K562 (cell line): ENCODE data around the gene CDK1. TPM values are rescaled to one million over a fixed set of nuclear protein-coding genes. Genes with fewer than 3 reads are reported as not detected.

Experiments used
- ATAC-seq: fragments of 200-7000 bp; cut with Tn5 transposase; 3 replicates; pipeline ENCODE4 v1.9.1; 2020; ENCODE audit warnings: moderate library complexity
- BruUV-seq: library from RNA; stranded (reverse); fragments of 400-500 nt; replicated peaks from 2 replicates; lab custom pipeline; 2021; lab: Mats Ljungman, UMichigan
- CTCF ChIA-PET: fragments of 300-600 bp; formaldehyde crosslinking; extraction: SDS; loops from one replicate; lab custom pipeline; 2021; ENCODE audit warnings: low intra/inter-chr PET ratio; lab: Yijun Ruan, JAX
- POLR2A ChIA-PET: fragments of 300-600, 350-650 bp; sonication (Branson Sonifier 250); formaldehyde crosslinking; extraction: SDS; loops from one replicate; lab custom pipeline; 2021; ENCODE audit warnings: antibody characterized with exemption, inconsistent platforms; lab: Yijun Ruan, JAX
- DNase-seq, 4 experiments: peaks; one replicate each; pipeline versions ENCODE4 v3.0.0 to v3.0.0-alpha.2; 2011 to 2018; ENCODE audit warnings: low spot score in 3 of 4, mixed read lengths in 3 of 4; ENCODE audit errors: extremely low read depth in 1 of 4
- FAIRE-seq: peaks from 2 replicates; lab custom pipeline; 2011; peaks lifted over from hg19 to GRCh38; lab: Jason Lieb, UNC
- H2AFZ ChIP-seq: 2 replicates; pipeline ENCODE4 v1.6.0; 2011; ENCODE audit warnings: low read depth, low read length, control low read depth, inconsistent platforms
- H3K27ac ChIP-seq: fragments of 200-600 bp; 3 replicates; pipeline ENCODE4 v1.8.0; 2011; ENCODE audit warnings: low read depth, mild to moderate bottlenecking, control low read depth, inconsistent platforms, low read length, moderate library complexity, mixed read lengths; ENCODE audit errors: extremely low read depth
- H3K27me3 ChIP-seq, 2 experiments: fragments of 300-600 bp in 1 of 2; 2 replicates in 1 of 2; 3 replicates in 1 of 2; pipeline versions ENCODE4 v1.6.0 to v1.8.0; 2011; ENCODE audit warnings: inconsistent platforms in 2 of 2, low read length in 2 of 2, mild to moderate bottlenecking in 1 of 2, mixed read lengths in 1 of 2, moderate library complexity in 1 of 2; ENCODE audit not compliant: control insufficient read depth in 2 of 2, insufficient read depth in 2 of 2
- H3K36me3 ChIP-seq: fragments of 300-600 bp; 3 replicates; pipeline ENCODE4 v1.8.0; 2011; ENCODE audit warnings: mild to moderate bottlenecking, low read length, inconsistent platforms; ENCODE audit not compliant: control insufficient read depth, insufficient read depth
- H3K4me1 ChIP-seq, 2 experiments: fragments of 200-600 bp in 1 of 2; replicated peaks in 1 of 2; 2 replicates in 1 of 2; 3 replicates in 1 of 2; pipeline versions ENCODE4 v1.5.1 to v1.8.0; 2011; ENCODE audit warnings: inconsistent platforms in 2 of 2, low read length in 2 of 2, mild to moderate bottlenecking in 1 of 2, mixed read lengths in 1 of 2, moderate library complexity in 1 of 2; ENCODE audit not compliant: control insufficient read depth in 2 of 2, insufficient read depth in 2 of 2
- H3K4me2 ChIP-seq: 2 replicates; pipeline ENCODE4 v1.6.1; 2011; ENCODE audit warnings: low read length, control low read depth, inconsistent platforms, mixed read lengths; ENCODE audit not compliant: insufficient read depth
- H3K4me3 ChIP-seq: fragments of 200-600 bp; sonication (generic), shearing (Covaris generic); 2 replicates; pipeline ENCODE4 v1.5.1; 2016; ENCODE audit warnings: control low read depth, inconsistent platforms
- H3K79me2 ChIP-seq: fragments of 200-600 bp; 3 replicates; pipeline ENCODE4 v1.8.0; 2011; ENCODE audit warnings: low read length, inconsistent platforms; ENCODE audit not compliant: control insufficient read depth, insufficient read depth
- H3K9ac ChIP-seq, 2 experiments: 2 replicates each; pipeline versions ENCODE4 v1.6.0 to v1.6.1; 2011; ENCODE audit warnings: low read depth in 2 of 2, low read length in 2 of 2, control low read depth in 1 of 2, inconsistent platforms in 1 of 2, mild to moderate bottlenecking in 1 of 2, mixed read lengths in 1 of 2; ENCODE audit not compliant: insufficient read depth in 1 of 2
- H3K9me1 ChIP-seq: one replicate; pipeline ENCODE4 v1.6.0; 2011; ENCODE audit warnings: inconsistent platforms, mild to moderate bottlenecking, low read length, moderate library complexity; ENCODE audit not compliant: control insufficient read depth, insufficient read depth
- H3K9me3 ChIP-seq: replicated peaks from 2 replicates; pipeline ENCODE4 v1.5.1; 2011; ENCODE audit warnings: low read depth, low read length, inconsistent platforms; ENCODE audit not compliant: control insufficient read depth, insufficient read depth
- H4K20me1 ChIP-seq: replicated peaks from 2 replicates; pipeline ENCODE4 v1.6.1; 2011; ENCODE audit warnings: low read length, inconsistent platforms, mixed read lengths; ENCODE audit not compliant: control insufficient read depth, insufficient read depth
- ARNT ChIP-seq, 2 experiments: fragments of 450-650 bp; IDR thresholded peaks; 2 replicates each; pipeline ENCODE4 v1.6.1; 2016; ENCODE audit warnings: mild to moderate bottlenecking in 1 of 2
- CEBPG ChIP-seq, 3 experiments: fragments of 200-800 bp in 1 of 3; sonication (Bioruptor generic) in 1 of 3; sonication (generic) in 1 of 3; formaldehyde crosslinking in 1 of 3; IDR thresholded peaks in 2 of 3; conservative IDR thresholded peaks in 1 of 3; 2 replicates each; pipeline versions ENCODE4 v1.6.1 to v1.8.0; 2016 to 2022; ENCODE audit warnings: missing compliant biosample characterization in 2 of 3, missing genetic modification characterization in 2 of 3, mild to moderate bottlenecking in 1 of 3, missing genetic modification reagents in 1 of 3
- FOXM1 ChIP-seq, 2 experiments: fragments of 450-650 bp in 1 of 2; sonication (generic) in 1 of 2; formaldehyde crosslinking in 1 of 2; IDR thresholded peaks; 2 replicates each; pipeline versions ENCODE4 v1.6.1 to v1.9.0; 2017 to 2022; ENCODE audit warnings: low read depth in 2 of 2, mild to moderate bottlenecking in 2 of 2, missing genetic modification reagents in 1 of 2, moderate library complexity in 1 of 2
- MECOM ChIP-seq: fragments of 250-450 bp; sonication (Bioruptor Pico); IDR thresholded peaks from 2 replicates; pipeline ENCODE4 v1.8.0; 2022; ENCODE audit warnings: inconsistent platforms
- MEIS2 ChIP-seq: fragments of 450-650 bp; IDR thresholded peaks from 2 replicates; pipeline ENCODE4 v1.6.1; 2014; ENCODE audit warnings: mild to moderate bottlenecking; ENCODE audit not compliant: partially characterized antibody
- NR2C1 ChIP-seq, 2 experiments: fragments of 450-650 bp; IDR thresholded peaks; 2 replicates each; pipeline ENCODE4 v1.6.1; 2017; ENCODE audit warnings: mild to moderate bottlenecking in 2 of 2, antibody characterized with exemption in 1 of 2, inconsistent platforms in 1 of 2, missing compliant biosample characterization in 1 of 2, missing genetic modification characterization in 1 of 2
- NR2C2 ChIP-seq, 2 experiments: fragments of 200-800 bp in 1 of 2; sonication (Bioruptor generic) in 1 of 2; sonication (generic) in 1 of 2; formaldehyde crosslinking in 1 of 2; IDR thresholded peaks; 2 replicates each; pipeline versions ENCODE4 v1.6.1 to v1.8.0; 2016 to 2022; ENCODE audit warnings: mild to moderate bottlenecking in 1 of 2, missing compliant biosample characterization in 1 of 2, missing genetic modification characterization in 1 of 2, missing genetic modification reagents in 1 of 2
- POLR2B ChIP-seq: fragments of 450-650 bp; IDR thresholded peaks from 2 replicates; pipeline ENCODE4 v1.6.1; 2018; ENCODE audit warnings: low read depth; ENCODE audit not compliant: partially characterized antibody
- PPARD ChIP-seq: fragments of 250-450 bp; sonication (Bioruptor Pico); IDR thresholded peaks from 2 replicates; pipeline ENCODE4 v1.8.0; 2022; ENCODE audit warnings: inconsistent platforms, mild to moderate bottlenecking, moderate library complexity
- RFX7 ChIP-seq: fragments of 250-450 bp; sonication (Bioruptor Pico); IDR thresholded peaks from 2 replicates; pipeline ENCODE4 v1.5.1; 2021; ENCODE audit warnings: mild to moderate bottlenecking
- ZNF785 ChIP-seq: fragments of 250-450 bp; sonication (Bioruptor Pico); IDR thresholded peaks from 2 replicates; pipeline ENCODE4 v1.4.0; 2020; ENCODE audit warnings: mild to moderate bottlenecking
- WGBS: fragments of 100-300 bp; shearing (Covaris generic); methylation state at CpG from one replicate; pipeline ENCODE4 v1.1.6; 2016; ENCODE audit warnings: low coverage, mixed read lengths; ENCODE audit not compliant: insufficient coverage; ENCODE audit errors: missing lambda C conversion rate; 5-methylcytosine and 5-hydroxymethylcytosine counted together
- in situ Hi-C: fragments of 300-500 bp; cut with MboI; formaldehyde crosslinking; loops from 4 replicates; pipeline ENCODE4 v1.15.0; 2018; ENCODE audit warnings: inconsistent platforms, mixed read lengths
- intact Hi-C: fragments of 100-400 bp; cut with micrococcal nuclease; formaldehyde crosslinking; loops from 2 replicates; pipeline ENCODE4 v1.14.2; 2022
- polyA plus RNA-seq, 8 experiments: library from polyadenylated mRNA; depleted of rRNA in 4 of 8; stranded (reverse) in 5 of 8; unstranded in 3 of 8; fragments of >200 nt; fragmentation: Nextera tagmentation in 2 of 8; fragmentation: Illumina TruSeq in 1 of 8; extraction: Ambion mirVana in 2 of 8; extraction: Trizol in 1 of 8; gene quantifications; 2 replicates each; pipeline versions ENCODE4 v1.2.1 to v1.2.3, GENCODE V29; 2011 to 2014; ENCODE audit warnings: inconsistent platforms in 1 of 8, missing spikeins in 1 of 8
- total RNA-seq, 7 experiments: library from RNA; depleted of rRNA in 6 of 7; stranded (reverse); fragments of >200 nt in 6 of 7; fragmentation: Illumina TruSeq in 2 of 7; extraction: Trizol in 2 of 7; gene quantifications; 2 replicates each; pipeline versions ENCODE4 v1.2.1 to v1.2.3, GENCODE V29; 2011 to 2021; ENCODE audit warnings: low replicate concordance in 1 of 7
- TF ChIP-seq, protein P1 (sequence below), 2 experiments: fragments of 450-650 bp; conservative IDR thresholded peaks; 2 replicates each; pipeline ENCODE4 v1.6.1; 2017; ENCODE audit warnings: mild to moderate bottlenecking in 2 of 2, moderate library complexity in 2 of 2
- TF ChIP-seq, protein P2 (sequence below), 2 experiments: IDR thresholded peaks in 1 of 2; conservative IDR thresholded peaks in 1 of 2; 2 replicates each; pipeline ENCODE4 v1.6.1; 2016; ENCODE audit warnings: low read depth in 2 of 2, mild to moderate bottlenecking in 1 of 2, missing compliant biosample characterization in 1 of 2, missing genetic modification characterization in 1 of 2, moderate library complexity in 1 of 2

CDK1 gene
- total and polyA plus RNA-seq, 9 of the 15 experiments (the other 6 are each of a cell fraction or from before 2014, with no cell fraction given) = 156 to 685 (median 236) TPM

DNA sequence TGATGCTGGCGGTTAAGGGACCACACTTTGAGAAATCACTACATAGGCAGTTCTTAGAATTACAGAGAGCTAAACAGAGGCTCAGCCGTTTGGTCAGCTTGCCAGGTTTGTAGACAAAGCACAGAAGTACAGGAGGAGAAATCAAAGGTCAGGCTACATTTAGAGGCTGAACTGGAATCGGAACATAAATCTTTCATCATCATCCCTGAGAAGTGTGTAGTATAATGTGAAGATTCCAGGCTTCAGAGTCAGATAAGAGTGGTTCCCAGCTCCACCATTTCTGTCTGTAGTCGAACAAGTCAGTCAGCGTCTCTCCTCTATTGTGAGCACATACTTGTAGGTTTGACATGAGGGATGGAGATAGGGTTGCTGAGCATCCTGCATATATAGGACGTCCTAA is 18.9 kb downstream of the CDK1 start:
- Histone ChIP-seq H3K4me1 (no peaks in the 10 kb centered on the region), H3K27ac (no peak overlapping the region), H2AFZ (no peak overlapping the region), H3K27me3 (no peaks in the 10 kb centered on the region), H3K36me3 (peaks cover 51% of the 10 kb centered on the region), H3K4me2 (no peak overlapping the region), H4K20me1 (no peaks in the 10 kb centered on the region), H3K9ac (no peak overlapping the region), H3K9me1 (no peaks in the 10 kb centered on the region), H3K79me2 (peaks cover 14% of the 10 kb centered on the region; the same call in 2 of the 3 replicates), H3K4me3 (no peak overlapping the region), H3K9me3 (no peaks in the 10 kb centered on the region)
- in situ Hi-C loops = no loop called here
- ChIA-PET POLR2A (interaction anchor here (0.6 to 3.3 kb wide), 6 partner anchors 8 to 175 kb away, joined by 3 to 15 read pairs (median 4); partner anchors contain the start of gene CDK1), CTCF (interaction anchor here (0.5 kb wide), 1 partner anchor 146 kb away, joined by 3 read pairs; no protein-coding TSS in a partner anchor)
- no TSS peak for BruUV-seq
- WGBS = 47% methylated on average over 6 of the region's 6 CpGs
- FAIRE-seq (peak; percentile 26), DNase-seq (no peak), ATAC-seq (peak; percentile 49)
- intact Hi-C loops = no loop called here
- no peak for TF ChIP-seq NR2C1 (IDR thresholded peaks at IDR 0.05)
- TF ChIP-seq NR2C1 (tag; IDR thresholded peaks at IDR 0.05) = peak; percentile 36; the same call in 1 of the 2 replicates
- no peak for TF ChIP-seq RFX7 (CRISPR knock-in tag)
- TF ChIP-seq MECOM (CRISPR knock-in tag) = no peak
- TF ChIP-seq, protein P1, sequence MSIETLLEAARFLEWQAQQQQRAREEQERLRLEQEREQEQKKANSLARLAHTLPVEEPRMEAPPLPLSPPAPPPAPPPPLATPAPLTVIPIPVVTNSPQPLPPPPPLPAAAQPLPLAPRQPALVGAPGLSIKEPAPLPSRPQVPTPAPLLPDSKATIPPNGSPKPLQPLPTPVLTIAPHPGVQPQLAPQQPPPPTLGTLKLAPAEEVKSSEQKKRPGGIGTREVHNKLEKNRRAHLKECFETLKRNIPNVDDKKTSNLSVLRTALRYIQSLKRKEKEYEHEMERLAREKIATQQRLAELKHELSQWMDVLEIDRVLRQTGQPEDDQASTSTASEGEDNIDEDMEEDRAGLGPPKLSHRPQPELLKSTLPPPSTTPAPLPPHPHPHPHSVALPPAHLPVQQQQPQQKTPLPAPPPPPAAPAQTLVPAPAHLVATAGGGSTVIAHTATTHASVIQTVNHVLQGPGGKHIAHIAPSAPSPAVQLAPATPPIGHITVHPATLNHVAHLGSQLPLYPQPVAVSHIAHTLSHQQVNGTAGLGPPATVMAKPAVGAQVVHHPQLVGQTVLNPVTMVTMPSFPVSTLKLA (conservative IDR thresholded peaks at IDR 0.05) = no peak
- peak; percentile 47 for TF ChIP-seq POLR2B
- no peak for TF ChIP-seq ZNF785
- no peak for TF ChIP-seq PPARD (CRISPR knock-in tag)
- peak; percentile 84 for TF ChIP-seq MEIS2
- no peak for TF ChIP-seq CEBPG (CRISPR knock-in tag; IDR thresholded peaks at IDR 0.05)
- 0 out of 4 replicates have a peak, but pooled peaks of 1 of the 2 experiments have one; percentile 20 for TF ChIP-seq CEBPG (tag; conservative IDR thresholded peaks at IDR 0.05 in 1 of 2, IDR thresholded peaks at IDR 0.05 in 1 of 2)
- TF ChIP-seq NR2C2 (CRISPR knock-in tag; IDR thresholded peaks at IDR 0.05) = no peak
- peak; percentile 52; the same call in 1 of the 2 replicates for TF ChIP-seq NR2C2 (tag; IDR thresholded peaks at IDR 0.05)
- TF ChIP-seq ARNT (IDR thresholded peaks at IDR 0.05) = no peak
- TF ChIP-seq, protein P2, sequence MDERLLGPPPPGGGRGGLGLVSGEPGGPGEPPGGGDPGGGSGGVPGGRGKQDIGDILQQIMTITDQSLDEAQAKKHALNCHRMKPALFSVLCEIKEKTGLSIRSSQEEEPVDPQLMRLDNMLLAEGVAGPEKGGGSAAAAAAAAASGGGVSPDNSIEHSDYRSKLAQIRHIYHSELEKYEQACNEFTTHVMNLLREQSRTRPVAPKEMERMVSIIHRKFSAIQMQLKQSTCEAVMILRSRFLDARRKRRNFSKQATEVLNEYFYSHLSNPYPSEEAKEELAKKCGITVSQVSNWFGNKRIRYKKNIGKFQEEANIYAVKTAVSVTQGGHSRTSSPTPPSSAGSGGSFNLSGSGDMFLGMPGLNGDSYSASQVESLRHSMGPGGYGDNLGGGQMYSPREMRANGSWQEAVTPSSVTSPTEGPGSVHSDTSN (CRISPR knock-in tag; IDR thresholded peaks at IDR 0.05; ENCODE audit: low read depth) = no peak
- TF ChIP-seq, protein P2 (tag; conservative IDR thresholded peaks at IDR 0.05; ENCODE audit: low read depth) = peak; percentile 60
- TF ChIP-seq FOXM1 (IDR thresholded peaks at IDR 0.05; ENCODE audit: low read depth) = no peak
- no peak for TF ChIP-seq FOXM1 (CRISPR knock-in tag; IDR thresholded peaks at IDR 0.05; ENCODE audit: low read depth)
